ENCODE measurements around the gene LHFPL2.

DNA sequence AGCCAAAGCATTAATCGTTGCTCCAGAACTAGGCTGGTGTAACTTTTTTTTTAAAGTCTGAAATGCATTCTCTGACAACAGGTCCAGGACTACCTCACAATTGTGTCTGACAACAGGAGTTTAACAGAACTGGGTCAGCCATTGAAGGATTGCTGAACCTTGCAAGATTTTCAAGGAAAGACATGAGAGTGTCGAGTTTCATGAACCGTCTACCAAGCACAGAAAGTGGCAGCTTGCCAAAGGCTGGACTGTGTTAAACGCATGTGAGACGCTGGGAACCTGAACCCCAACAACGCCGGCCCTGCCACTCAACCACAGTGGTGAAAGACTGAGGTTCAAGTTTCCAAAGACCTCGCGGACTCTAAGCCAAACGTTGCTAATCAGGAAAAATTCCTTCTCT, 79.1 kb downstream of the LHFPL2 start:
- TF ChIP-seq POLR2AphosphoS5 (IDR thresholded peaks at IDR 0.05) (no peak), POLR2A (IDR thresholded peaks at IDR 0.05) (no peak)
- TF ChIP-seq, protein P1, sequence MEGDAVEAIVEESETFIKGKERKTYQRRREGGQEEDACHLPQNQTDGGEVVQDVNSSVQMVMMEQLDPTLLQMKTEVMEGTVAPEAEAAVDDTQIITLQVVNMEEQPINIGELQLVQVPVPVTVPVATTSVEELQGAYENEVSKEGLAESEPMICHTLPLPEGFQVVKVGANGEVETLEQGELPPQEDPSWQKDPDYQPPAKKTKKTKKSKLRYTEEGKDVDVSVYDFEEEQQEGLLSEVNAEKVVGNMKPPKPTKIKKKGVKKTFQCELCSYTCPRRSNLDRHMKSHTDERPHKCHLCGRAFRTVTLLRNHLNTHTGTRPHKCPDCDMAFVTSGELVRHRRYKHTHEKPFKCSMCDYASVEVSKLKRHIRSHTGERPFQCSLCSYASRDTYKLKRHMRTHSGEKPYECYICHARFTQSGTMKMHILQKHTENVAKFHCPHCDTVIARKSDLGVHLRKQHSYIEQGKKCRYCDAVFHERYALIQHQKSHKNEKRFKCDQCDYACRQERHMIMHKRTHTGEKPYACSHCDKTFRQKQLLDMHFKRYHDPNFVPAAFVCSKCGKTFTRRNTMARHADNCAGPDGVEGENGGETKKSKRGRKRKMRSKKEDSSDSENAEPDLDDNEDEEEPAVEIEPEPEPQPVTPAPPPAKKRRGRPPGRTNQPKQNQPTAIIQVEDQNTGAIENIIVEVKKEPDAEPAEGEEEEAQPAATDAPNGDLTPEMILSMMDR (IDR thresholded peaks at IDR 0.05), result no peak

All from transverse colon (tissue), 4 donors.